PC-9 (cell line): Measurements from ENCODE around the gene ZDHHC15.

Experiments
- CTCF ChIP-seq: fragments of 200-600 bp; sonication (generic); conservative IDR thresholded peaks from 2 replicates; pipeline ENCODE4 v1.6.1; 2017; ENCODE audit warnings: mixed run types, antibody characterized with exemption, mild to moderate bottlenecking, moderate library complexity
- EZH2 ChIP-seq: fragments of 200-600 bp; sonication (generic); IDR thresholded peaks from 2 replicates; pipeline ENCODE4 v1.8.0; 2017; ENCODE audit warnings: antibody characterized with exemption, low read depth

DNA sequence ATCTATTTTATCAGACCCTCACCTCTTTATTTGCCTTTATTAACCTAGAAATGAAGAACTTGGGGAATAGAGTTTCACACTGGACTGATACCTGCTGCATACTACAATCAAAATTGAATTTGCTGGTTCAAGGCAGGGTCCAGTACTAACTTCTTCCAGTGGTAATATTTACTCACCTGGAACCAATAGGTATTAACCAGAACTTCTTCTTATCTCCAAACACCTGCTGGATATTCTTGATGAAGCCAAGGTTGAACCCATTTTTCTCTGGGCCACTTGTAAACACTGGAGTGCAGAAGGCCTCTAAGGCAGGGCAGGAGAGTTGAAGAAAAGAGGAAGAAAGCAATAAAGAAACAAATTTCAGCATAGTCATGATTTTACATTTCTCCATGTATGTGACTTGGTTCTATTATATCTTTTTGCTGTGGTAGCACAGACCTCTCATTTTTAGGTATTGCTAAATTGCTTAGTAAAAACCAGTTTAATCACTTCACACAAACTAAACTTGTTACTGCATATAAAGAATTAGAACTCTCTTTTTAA is 101.1 kb downstream of the ZDHHC15 start:
- TF ChIP-seq EZH2 (no peak), CTCF (no peak)
